NB4 (cell line): Measurements from ENCODE around the gene MAGI2.

Experiments
- DNase-seq: peaks from one replicate; pipeline ENCODE4 v3.0.0; 2010; ENCODE audit warnings: low read depth
- H3K4me3 ChIP-seq: one replicate; pipeline ENCODE4 v1.5.1; 2011; ENCODE audit warnings: mild to moderate bottlenecking, low read depth, low read length, moderate library complexity
- CTCF ChIP-seq: IDR thresholded peaks from one replicate; pipeline ENCODE4 v1.5.1; 2012; ENCODE audit warnings: low read depth, low read length
- MAX ChIP-seq: IDR thresholded peaks from 2 replicates; pipeline ENCODE4 v1.6.1; 2011; ENCODE audit warnings: low read depth, low read length
- MYC ChIP-seq: IDR thresholded peaks from 2 replicates; pipeline ENCODE4 v1.6.1; 2011; ENCODE audit warnings: low read depth, low read length
- POLR2A ChIP-seq: IDR thresholded peaks from 2 replicates; pipeline ENCODE4 v1.6.1; 2011; ENCODE audit warnings: mild to moderate bottlenecking; ENCODE audit not compliant: insufficient read length; ENCODE audit errors: extremely low read depth

MAGI2 gene

DNA sequence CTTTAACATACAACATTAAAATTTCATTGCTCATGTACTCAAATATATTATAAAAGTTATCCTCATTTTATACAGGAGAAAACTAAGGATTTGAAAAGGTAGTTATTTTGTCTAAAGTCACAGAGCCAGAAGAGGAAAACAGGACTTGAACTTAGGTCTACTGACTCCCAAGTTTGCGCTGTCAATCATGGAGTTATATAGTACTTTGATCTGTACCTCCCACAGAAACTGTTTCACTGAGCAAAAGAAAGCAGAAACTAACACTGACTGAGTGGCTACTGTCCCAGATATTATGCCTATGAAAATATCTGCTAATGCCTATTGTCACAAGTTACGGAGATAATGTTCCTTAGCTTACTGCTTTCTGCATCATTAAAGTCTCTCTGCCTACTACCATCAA, 329.1 kb downstream of the MAGI2 start:
- no peak for DNase-seq
- no peak overlapping the region for H3K4me3 ChIP-seq
- TF ChIP-seq MYC (no peak), CTCF (no peak), MAX (no peak), POLR2A (no peak)

- TF ChIP-seq POLR2A = no peak
- no peak for TF ChIP-seq MYC
- TF ChIP-seq CTCF = no peak
- no peak for TF ChIP-seq MAX
- DNase-seq = no peak
- no peak overlapping the region for H3K4me3 ChIP-seq
These were observed 335.3 kb downstream of the MAGI2 start for GRCh38 chr7:79118143-79118542.

DNA sequence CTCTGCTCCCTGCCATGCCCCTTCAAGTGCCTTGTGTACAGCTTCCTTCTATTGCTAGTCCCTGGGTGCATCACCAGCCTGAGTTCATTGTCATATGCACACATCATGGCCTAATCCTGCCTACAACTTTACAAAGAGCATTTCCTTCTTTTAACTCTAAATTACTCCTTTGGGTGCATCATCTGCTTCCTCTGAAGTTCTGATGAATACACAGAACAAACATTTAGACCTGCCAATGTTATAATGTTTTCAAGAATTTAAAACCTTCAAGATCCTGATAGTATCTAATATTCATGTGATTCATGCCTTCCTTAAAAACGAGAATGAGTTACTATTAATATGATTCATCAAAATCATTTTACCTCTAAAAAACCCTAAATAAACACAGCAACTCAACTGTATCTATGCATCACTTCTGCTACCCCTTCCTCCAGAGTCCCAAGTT, 357.1 kb downstream of the MAGI2 start:
- H3K4me3 ChIP-seq = no peak overlapping the region
- TF ChIP-seq MYC (no peak), CTCF (no peak), MAX (no peak), POLR2A (no peak)
- no peak for DNase-seq

GRCh38 chr7:79093421-79093820, 360.0 kb downstream of the MAGI2 start:
- no peak overlapping the region for H3K4me3 ChIP-seq
- no peak for DNase-seq
- no peak for TF ChIP-seq MYC

GRCh38 chr7:79091661-79092060, 361.8 kb downstream of the MAGI2 start:
- no peak for DNase-seq
- TF ChIP-seq POLR2A (no peak), CTCF (no peak), MYC (no peak), MAX (no peak)
- H3K4me3 ChIP-seq = no peak overlapping the region

GRCh38 chr7:79091011-79091410, 362.5 kb downstream of the MAGI2 start:
- no peak overlapping the region for H3K4me3 ChIP-seq
- TF ChIP-seq POLR2A (no peak), CTCF (no peak), MYC (no peak)

DNA sequence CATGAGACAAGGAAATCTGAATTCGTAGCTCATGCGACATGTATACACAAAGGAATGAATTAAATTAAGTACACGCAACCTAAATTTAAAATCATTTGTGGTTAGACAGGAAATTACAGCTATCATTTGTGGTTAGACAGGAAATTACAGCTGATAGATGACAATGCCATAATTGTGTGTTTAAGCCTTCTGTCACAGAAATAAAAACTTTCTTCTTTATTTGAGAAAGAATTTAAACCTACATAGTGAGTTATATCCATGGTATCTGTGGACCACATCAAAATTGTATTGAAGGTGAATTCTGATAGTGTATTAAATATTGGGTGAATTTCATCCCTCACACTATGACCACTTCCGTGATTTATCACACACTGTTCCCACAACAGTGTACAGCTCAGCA, 362.9 kb downstream of the MAGI2 start:
- no peak for DNase-seq

More at GRCh38 chr7:79091011-79091410, 362.5 kb downstream of the MAGI2 start:
- no peak for DNase-seq

More for the DNA sequence above, 362.9 kb downstream of the MAGI2 start:
- no peak overlapping the region for H3K4me3 ChIP-seq
- TF ChIP-seq MYC (no peak), CTCF (no peak), MAX (no peak)
